Measurements from ENCODE around the gene TSPAN18.

The TSPAN18 gene

GRCh38 chr11:44915621-44916020 lies 188.9 kb downstream of the TSPAN18 start:
- no peak overlapping the region for H3K4me3 Mint-ChIP-seq
- H3K4me1 Mint-ChIP-seq = peaks cover 25% of the 10 kb centered on the region
- no peak overlapping the region for H3K27ac Mint-ChIP-seq
- H3K9me3 Mint-ChIP-seq = no peaks in the 10 kb centered on the region
- H3K36me3 Mint-ChIP-seq (ENCODE audit: low read depth) = no peaks in the 10 kb centered on the region
- no peak for TF ChIP-seq CTCF (IDR thresholded peaks at IDR 0.05)
- no peak for DNase-seq
- H3K27me3 Mint-ChIP-seq (ENCODE audit: low read depth, poor library complexity) = peaks cover 4% of the 10 kb centered on the region

- no peaks in the 10 kb centered on the region for H3K9me3 Mint-ChIP-seq
- DNase-seq = no peak
- H3K27me3 Mint-ChIP-seq (ENCODE audit: low read depth, poor library complexity) = peaks cover 4% of the 10 kb centered on the region
- no peak overlapping the region for H3K4me3 Mint-ChIP-seq
- H3K27ac Mint-ChIP-seq = no peak overlapping the region
- peaks cover 18% of the 10 kb centered on the region for H3K4me1 Mint-ChIP-seq
- no peak for TF ChIP-seq CTCF (IDR thresholded peaks at IDR 0.05)
- H3K36me3 Mint-ChIP-seq (ENCODE audit: low read depth) = no peaks in the 10 kb centered on the region
Observed at GRCh38 chr11:44916331-44916730, 189.6 kb downstream of the TSPAN18 start.

GRCh38 chr11:44916801-44917385 lies 190.1 kb downstream of the TSPAN18 start:
- no peaks in the 10 kb centered on the region for H3K36me3 Mint-ChIP-seq (ENCODE audit: low read depth)
- no peak overlapping the region for H3K27ac Mint-ChIP-seq
- H3K4me1 Mint-ChIP-seq = peaks cover 12% of the 10 kb centered on the region
- no peak overlapping the region for H3K4me3 Mint-ChIP-seq
- no peaks in the 10 kb centered on the region for H3K9me3 Mint-ChIP-seq
- H3K27me3 Mint-ChIP-seq (ENCODE audit: low read depth, poor library complexity) = peaks cover 5% of the 10 kb centered on the region
- no peak for TF ChIP-seq CTCF (IDR thresholded peaks at IDR 0.05)
- DNase-seq = no peak

- Mint-ChIP-seq H3K4me3 (no peak overlapping the region), H3K4me1 (peaks cover 4% of the 10 kb centered on the region), H3K36me3 (ENCODE audit: low read depth) (no peaks in the 10 kb centered on the region), H3K27ac (no peak overlapping the region), H3K9me3 (no peaks in the 10 kb centered on the region), H3K27me3 (ENCODE audit: low read depth, poor library complexity) (peaks cover 12% of the 10 kb centered on the region)
- TF ChIP-seq CTCF (IDR thresholded peaks at IDR 0.05) = no peak
- no peak for DNase-seq
Observed at GRCh38 chr11:44917741-44918140, 191.0 kb downstream of the TSPAN18 start.

GRCh38 chr11:44920451-44920850 lies 193.7 kb downstream of the TSPAN18 start:
- no peak overlapping the region for H3K4me3 Mint-ChIP-seq
- H3K36me3 Mint-ChIP-seq (ENCODE audit: low read depth) = no peaks in the 10 kb centered on the region
- no peak for TF ChIP-seq CTCF (IDR thresholded peaks at IDR 0.05)
- peaks cover 12% of the 10 kb centered on the region for H3K27me3 Mint-ChIP-seq (ENCODE audit: low read depth, poor library complexity)
- no peak for DNase-seq
- peaks cover 2% of the 10 kb centered on the region for H3K4me1 Mint-ChIP-seq
- no peak overlapping the region for H3K27ac Mint-ChIP-seq
- no peaks in the 10 kb centered on the region for H3K9me3 Mint-ChIP-seq

GRCh38 chr11:44923115-44923514 lies 196.4 kb downstream of the TSPAN18 start:
- Mint-ChIP-seq H3K9me3 (no peaks in the 10 kb centered on the region), H3K4me1 (no peaks in the 10 kb centered on the region), H3K27me3 (ENCODE audit: low read depth, poor library complexity) (peaks cover 18% of the 10 kb centered on the region), H3K4me3 (no peak overlapping the region), H3K36me3 (ENCODE audit: low read depth) (no peaks in the 10 kb centered on the region), H3K27ac (no peak overlapping the region)
- TF ChIP-seq CTCF (IDR thresholded peaks at IDR 0.05) = no peak
- DNase-seq = no peak

All from nephron progenitor cell (in vitro differentiated cells).